Esophagus muscularis mucosa (tissue), 3 donors: ENCODE measurements around the gene YOD1.

Experiments
- POLR2A ChIP-seq: fragments of 450-650 bp; IDR thresholded peaks from one replicate; pipeline ENCODE4 v1.6.1; 2017; ENCODE audit warnings: antibody characterized with exemption, moderate library complexity, mild to moderate bottlenecking, low read depth
- POLR2AphosphoS5 ChIP-seq, 2 donors: sonication (generic); formaldehyde crosslinking; IDR thresholded peaks; one replicate each; pipeline ENCODE4 v1.6.1; 2017; ENCODE audit warnings: antibody characterized with exemption in 2 of 2
- TF ChIP-seq, protein P1 (sequence below), 3 experiments: fragments of 200-600 bp in 2 of 3; fragments of 450-650 bp in 1 of 3; sonication (generic) in 2 of 3; IDR thresholded peaks; one replicate each; pipeline ENCODE4 v1.5.1; 2017 to 2019; ENCODE audit warnings: antibody characterized with exemption in 3 of 3, mild to moderate bottlenecking in 2 of 3, moderate library complexity in 1 of 3

DNA sequence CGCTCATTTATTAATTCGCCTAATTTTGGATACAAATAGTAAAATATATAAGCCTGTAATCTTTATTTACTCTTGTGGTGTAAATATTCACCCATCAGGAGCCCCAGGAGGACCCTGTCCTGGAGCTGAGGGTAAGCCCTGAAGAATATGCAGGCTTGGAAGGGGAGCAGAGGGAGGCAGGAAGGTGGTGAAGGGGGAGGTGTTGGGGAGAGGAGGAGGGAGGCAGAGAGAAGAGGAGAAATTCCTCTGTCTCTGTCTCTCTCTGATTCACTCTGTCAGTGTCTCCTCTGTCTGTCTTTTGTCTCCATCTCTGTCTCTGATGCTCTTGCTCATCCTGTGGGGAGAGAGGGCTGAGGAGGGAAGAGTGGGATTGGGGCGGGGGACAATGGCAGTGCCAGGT is 34.9 kb upstream of the YOD1 start:
- TF ChIP-seq, protein P1, sequence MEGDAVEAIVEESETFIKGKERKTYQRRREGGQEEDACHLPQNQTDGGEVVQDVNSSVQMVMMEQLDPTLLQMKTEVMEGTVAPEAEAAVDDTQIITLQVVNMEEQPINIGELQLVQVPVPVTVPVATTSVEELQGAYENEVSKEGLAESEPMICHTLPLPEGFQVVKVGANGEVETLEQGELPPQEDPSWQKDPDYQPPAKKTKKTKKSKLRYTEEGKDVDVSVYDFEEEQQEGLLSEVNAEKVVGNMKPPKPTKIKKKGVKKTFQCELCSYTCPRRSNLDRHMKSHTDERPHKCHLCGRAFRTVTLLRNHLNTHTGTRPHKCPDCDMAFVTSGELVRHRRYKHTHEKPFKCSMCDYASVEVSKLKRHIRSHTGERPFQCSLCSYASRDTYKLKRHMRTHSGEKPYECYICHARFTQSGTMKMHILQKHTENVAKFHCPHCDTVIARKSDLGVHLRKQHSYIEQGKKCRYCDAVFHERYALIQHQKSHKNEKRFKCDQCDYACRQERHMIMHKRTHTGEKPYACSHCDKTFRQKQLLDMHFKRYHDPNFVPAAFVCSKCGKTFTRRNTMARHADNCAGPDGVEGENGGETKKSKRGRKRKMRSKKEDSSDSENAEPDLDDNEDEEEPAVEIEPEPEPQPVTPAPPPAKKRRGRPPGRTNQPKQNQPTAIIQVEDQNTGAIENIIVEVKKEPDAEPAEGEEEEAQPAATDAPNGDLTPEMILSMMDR (IDR thresholded peaks at IDR 0.05) = no peak
- TF ChIP-seq POLR2A = no peak
- TF ChIP-seq POLR2AphosphoS5 (IDR thresholded peaks at IDR 0.05) = no peak
